NCI-H1694 treated with DMSO at 0.1 percent for 48 hours (cell line): ENCODE measurements around the gene NSMF.

Experiments used
- DNase-seq: peaks from one replicate; lab custom pipeline; 2025; lab: John Stamatoyannopoulos, UW

The NSMF gene

GRCh38 chr9:137459152-137459600, at the start of gene NSMF:
Gene NSMF (minus strand): TSS chr9:137459334. CDS start chr9:137459102, 232 bp downstream.
- peak; percentile 63 for DNase-seq

- DNase-seq = peak; percentile 71
These were observed 47.6 kb upstream of the NSMF start for GRCh38 chr9:137506702-137507171.

DNA sequence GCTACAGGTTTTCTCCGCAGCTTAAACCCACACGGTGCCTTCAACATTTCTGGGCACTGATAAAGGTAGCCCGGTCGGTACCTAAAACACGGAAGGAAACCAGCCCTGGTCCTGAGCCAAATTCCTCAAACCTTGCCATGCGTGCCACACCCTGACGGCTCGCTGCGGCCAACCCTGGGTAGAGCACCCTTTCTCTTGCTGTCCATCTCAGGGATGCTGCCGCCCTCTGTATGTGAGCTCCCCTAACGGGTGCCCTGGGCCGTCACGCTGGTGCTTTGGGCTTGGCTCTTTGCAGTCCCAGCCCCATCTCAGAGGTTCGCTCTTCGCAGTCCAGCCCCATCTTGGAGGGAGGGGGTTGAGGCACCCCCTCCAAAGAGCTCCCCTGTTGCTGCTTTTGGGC, 47.1 kb upstream of the NSMF start:
- peak; percentile 8 for DNase-seq

DNA sequence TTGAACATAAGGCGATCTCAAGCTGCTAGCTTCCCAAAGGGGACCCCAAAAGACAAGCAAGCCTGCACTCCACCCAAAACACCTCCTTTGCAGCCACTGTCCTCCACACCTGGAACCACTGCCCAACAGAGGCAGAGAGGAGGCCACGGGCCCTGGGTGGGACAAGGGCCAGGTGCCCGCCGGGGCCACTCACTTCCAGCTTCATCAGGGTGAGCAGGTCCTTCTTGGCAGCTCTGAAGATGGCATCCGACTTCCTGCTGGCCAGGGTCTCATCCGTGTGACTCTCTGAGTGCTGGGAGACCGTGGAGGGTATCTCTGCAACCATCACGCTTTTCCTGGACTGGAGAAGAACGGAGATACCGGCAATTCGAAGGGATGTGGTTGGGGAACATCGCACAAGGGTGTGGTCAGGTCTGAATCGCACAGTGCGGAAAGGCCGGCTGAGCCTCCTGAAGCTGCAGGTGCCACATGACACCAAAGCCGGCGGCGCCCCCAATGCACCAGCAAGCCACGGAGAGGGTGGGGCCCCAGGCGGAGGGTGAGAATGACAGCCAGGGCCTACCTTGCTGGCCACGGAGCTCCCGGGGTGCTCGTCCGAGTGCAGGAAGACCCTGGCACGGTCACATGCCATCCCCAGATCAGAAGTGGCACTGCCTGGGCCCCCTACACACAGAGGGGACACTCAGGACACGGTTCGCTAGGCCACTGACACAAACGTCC, 46.4 kb upstream of the NSMF start:
- no peak for DNase-seq

GRCh38 chr9:137504432-137504777, 45.3 kb upstream of the NSMF start:
- no peak for DNase-seq

- no peak for DNase-seq
These were observed 43.1 kb upstream of the NSMF start for GRCh38 chr9:137502008-137502911.

DNA sequence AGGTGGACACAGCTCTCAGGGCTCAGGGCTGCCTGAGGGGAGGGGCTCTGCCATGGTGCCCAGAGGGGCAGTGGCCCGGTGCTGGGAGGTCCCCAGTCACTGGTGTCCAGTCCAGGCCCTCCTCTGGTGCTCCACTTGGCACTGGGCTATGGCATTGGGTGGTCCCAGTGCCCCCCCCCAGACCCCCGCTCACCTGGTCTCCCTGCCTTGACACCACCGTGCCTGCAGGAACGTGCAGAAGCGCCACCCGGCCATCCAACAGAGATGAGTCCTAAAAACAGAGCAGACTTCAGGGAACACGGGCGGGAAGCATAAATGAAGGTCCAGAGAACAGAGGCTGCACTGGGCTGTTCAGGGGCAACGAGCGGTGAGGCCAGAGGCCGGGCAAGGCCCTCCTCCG, 42.3 kb upstream of the NSMF start:
- no peak for DNase-seq

GRCh38 chr9:137500666-137501397, 41.7 kb upstream of the NSMF start:
- DNase-seq = no peak

DNA sequence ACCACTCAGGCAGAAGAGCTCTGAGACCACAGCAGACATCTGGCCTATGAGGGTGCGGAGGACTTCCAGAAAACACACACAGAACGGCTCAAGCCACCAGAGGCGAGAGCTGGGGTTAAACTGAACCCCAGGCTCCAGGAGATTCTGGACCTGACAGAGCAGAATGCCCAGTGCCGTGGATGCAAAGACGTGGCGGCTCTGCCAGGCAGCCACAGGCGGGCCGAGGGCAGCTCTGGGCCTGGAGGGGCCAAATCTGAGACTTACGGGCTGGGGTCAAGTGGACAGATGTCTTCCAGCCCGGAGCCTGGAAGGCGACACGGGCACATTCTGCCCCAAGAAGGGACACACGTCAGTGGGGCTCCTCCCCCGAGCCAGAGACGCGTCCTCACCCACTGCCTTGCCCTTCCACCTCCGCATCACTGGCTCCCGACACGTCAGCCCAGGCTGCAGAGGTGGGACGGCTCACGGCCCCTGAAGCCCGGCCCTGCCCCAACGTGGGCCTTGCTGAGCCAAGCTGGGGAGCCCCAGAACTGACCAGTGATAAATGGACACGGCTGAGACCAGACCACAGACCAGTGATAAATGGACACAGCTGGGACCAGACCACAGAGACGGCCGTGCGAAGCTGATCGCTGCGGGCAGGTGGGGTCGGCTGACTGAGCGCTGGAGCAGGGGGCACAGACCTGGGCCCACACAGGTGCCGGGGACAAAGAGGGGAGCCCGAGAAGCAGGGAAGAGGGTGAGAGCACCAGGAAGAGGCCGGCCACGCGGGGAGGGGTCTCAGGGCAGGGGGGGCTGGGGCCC, 40.9 kb upstream of the NSMF start:
- no peak for DNase-seq

GRCh38 chr9:137499416-137499815, 40.3 kb upstream of the NSMF start:
- no peak for DNase-seq

DNA sequence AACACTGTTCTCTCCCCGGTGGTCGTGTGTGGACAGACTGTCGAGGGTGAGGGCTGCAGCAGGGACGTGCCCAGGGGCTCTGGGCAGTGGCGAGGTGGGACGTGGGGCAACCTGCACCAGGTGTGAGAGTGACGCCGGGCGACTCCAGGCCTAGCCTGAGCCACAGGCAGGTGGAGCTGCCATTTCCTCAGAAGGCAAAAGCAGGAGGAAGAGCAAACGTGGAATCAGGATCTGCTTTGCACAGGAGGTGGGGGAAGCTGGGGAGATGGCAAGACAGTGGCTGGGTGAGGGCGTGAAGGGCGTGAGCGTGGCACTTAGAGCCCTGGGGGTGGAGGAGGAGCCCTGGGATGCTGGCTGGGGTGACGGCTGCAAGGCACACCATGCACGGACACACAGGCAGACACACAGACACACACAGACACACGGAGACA, 39.6 kb upstream of the NSMF start:
- no peak for DNase-seq

GRCh38 chr9:137497921-137498719, 39.0 kb upstream of the NSMF start:
- no peak for DNase-seq

- no peak for DNase-seq
These were observed 37.7 kb upstream of the NSMF start for GRCh38 chr9:137496601-137497375.

DNA sequence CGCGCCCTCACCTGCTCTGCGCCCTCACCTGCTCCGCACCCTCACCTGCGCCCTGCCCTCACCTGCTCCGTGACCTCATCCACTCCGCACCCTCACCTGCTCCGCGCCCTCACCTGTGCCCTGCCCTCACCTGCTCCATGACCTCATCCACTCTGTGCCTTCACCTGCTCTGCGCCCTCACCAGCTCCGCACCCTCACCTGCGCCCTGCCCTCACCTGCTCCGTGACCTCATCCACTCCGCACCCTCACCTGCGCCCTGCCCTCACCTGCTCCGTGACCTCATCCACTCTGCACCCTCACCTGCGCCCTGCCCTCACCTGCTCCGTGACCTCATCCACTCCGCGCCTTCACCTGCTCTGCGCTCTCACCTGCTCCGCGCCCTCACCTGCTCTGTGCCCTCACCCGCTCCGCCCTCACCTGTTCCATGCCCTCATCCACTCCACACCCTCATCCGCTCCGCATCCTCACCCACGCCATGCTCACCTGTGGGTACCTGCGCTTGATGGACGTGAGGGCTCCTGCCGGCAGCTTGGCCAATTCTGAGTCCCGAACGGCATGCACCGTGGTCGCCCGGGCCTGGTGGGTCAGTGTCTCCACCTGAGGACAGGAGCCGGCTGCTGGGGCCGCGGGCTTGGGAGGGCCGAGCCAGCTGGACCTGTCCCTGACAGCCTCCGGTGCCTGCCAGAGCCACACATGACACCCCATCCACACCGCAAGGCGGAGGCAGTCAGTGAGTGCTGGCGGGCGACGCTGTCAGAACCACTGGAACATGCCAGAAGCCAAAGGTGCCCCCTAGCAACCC, 35.6 kb upstream of the NSMF start:
- DNase-seq = no peak

DNA sequence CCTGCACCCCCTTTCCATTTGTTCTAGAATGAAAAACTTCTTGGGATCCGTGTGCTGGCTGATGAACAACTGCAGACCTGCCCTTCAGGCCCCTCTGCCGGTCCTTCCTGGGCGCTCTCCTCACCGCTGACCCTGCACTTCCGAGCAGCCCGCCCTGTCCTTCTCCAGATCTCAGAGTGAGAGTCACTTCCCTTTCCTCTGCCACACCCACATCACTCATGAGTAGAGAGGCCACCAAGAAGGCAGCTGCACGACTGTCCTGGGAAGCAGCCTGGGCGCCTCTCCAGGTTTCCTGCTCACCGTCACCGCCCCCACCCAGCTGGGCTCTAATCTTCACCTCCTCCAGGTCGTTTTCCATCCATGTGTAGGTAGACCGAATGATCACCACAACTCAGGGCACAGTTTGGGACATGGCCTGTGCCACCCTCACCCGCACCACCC, 35.0 kb upstream of the NSMF start:
- DNase-seq = no peak

GRCh38 chr9:137493364-137494103, 34.4 kb upstream of the NSMF start:
- no peak for DNase-seq

DNA sequence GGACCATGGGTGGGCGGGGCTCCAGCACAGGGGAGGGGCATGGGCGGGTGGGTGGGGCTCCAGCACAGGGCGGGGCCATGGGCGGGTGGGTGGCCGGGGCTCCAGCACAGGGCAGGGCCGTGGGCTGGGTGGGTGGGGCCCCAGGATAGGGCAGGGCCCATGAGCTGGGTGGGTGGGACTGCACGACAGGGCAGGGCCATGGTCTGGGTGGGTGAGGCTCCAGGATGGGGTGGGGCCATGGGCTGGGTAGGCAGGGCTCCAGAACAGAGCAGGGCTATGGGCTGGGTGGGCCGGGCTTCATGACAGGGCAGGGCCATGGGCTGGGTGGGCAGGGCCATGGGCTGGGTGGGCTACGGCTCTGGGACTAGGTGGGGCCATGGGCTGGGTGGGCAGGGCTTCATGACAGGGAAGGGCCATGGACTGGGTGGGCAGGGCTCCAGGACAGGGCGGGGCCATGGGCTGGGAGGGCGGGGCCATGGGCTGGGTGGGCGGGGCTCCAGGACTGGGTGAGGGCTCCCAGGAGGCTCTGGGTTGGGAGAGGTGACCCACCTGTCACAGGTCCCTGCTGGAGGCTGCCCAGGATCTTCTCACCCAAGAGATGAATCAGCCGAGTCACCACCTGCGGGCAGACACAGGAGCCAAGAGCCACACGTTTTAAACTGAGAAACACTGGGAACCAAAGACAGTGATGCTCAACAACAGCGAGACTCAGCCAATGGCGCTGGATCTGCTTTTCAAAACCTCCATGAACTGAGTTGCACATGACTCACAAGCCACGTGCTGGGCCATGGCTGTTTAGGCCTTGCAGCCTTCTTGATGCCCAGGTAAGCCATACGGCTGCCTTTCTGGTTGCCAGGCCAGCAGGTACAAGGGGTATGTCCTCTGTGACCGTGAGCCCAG, 33.6 kb upstream of the NSMF start:
- no peak for DNase-seq
